CD4-positive, alpha-beta T cell treated with Interleukin-4 for 1 hour (primary cell): Measurements from ENCODE around the gene CENPX.
"Not testable (repeated sequence)": the region's sequence is repeated elsewhere in the genome, so short reads cannot be mapped to it uniquely, and the experiment has no call there.

Experiments used
- DNase-seq, 2 donors: peaks; one replicate each; pipeline ENCODE4 v3.0.0-alpha.2; 2020 to 2022

Gene CENPX

GRCh38 chr17:82038796-82039409, 16.2 kb upstream of the CENPX start:
- not testable (repeated sequence) for DNase-seq

- DNase-seq = no peak
These were observed 15.2 kb upstream of the CENPX start for GRCh38 chr17:82037889-82038195.

GRCh38 chr17:82037092-82037888, 14.6 kb upstream of the CENPX start, which contains the start of gene DCXR:
DCXR (minus strand) TSS chr17:82037697; CDS start chr17:82037682, 15 bp downstream.
- peak; percentile 96 for DNase-seq

GRCh38 chr17:82036634-82037091, 14.0 kb upstream of the CENPX start:
- no peak for DNase-seq

GRCh38 chr17:82035956-82036633, 13.4 kb upstream of the CENPX start:
- DNase-seq = no peak

- DNase-seq = no peak
These were observed 12.8 kb upstream of the CENPX start for GRCh38 chr17:82035488-82035887.

- DNase-seq = no peak
These were observed 11.8 kb upstream of the CENPX start for GRCh38 chr17:82034371-82035011.

- no peak for DNase-seq
These were observed 10.8 kb upstream of the CENPX start for GRCh38 chr17:82033359-82034085.

GRCh38 chr17:82031885-82032627, 9.4 kb upstream of the CENPX start:
- peak in 1 of 2 donors; percentile 40 for DNase-seq

- DNase-seq = no peak
These were observed 8.7 kb upstream of the CENPX start, which contains the start of gene RAC3 for GRCh38 chr17:82031303-82031884. RAC3 (plus strand) TSS chr17:82031678; CDS start chr17:82031762, 84 bp downstream.

GRCh38 chr17:82030470-82031302, 8.0 kb upstream of the CENPX start:
- DNase-seq = peak; percentile 81 to 84

GRCh38 chr17:82029990-82030469, 7.4 kb upstream of the CENPX start:
- no peak for DNase-seq

GRCh38 chr17:82029391-82029790, 6.7 kb upstream of the CENPX start:
- DNase-seq = no peak

GRCh38 chr17:82028966-82029365, 6.3 kb upstream of the CENPX start:
- DNase-seq = no peak

GRCh38 chr17:82028246-82028645, 5.6 kb upstream of the CENPX start:
- no peak for DNase-seq

GRCh38 chr17:82025401-82026107, 2.9 kb upstream of the CENPX start:
- no peak for DNase-seq

GRCh38 chr17:82024859-82025258, 2.2 kb upstream of the CENPX start:
- no peak for DNase-seq

- DNase-seq = peak in 1 of 2 donors; percentile 4
These were observed 966 bp upstream of the CENPX start for GRCh38 chr17:82023447-82024241.

- DNase-seq = peak; percentile 100
These were observed 336 bp upstream of the CENPX start, which contains the start of gene LRRC45 for GRCh38 chr17:82022981-82023446. LRRC45 (plus strand) TSS chr17:82023305; CDS start chr17:82023644, 339 bp downstream.
